GM18502 (cell line): ENCODE data around the gene DOCK7.

Source experiments
- ATAC-seq: cut with Tn5 transposase; IDR thresholded peaks from one replicate; pipeline ENCODE4 v1.9.1; 2021; ENCODE audit warnings: mild to moderate bottlenecking; ENCODE audit not compliant: unreplicated experiment, poor library complexity

The DOCK7 gene

GRCh38 chr1:62462370-62462769 is 225.8 kb downstream of the DOCK7 start:
- ATAC-seq, result no peak

- no peak for ATAC-seq
Measured at GRCh38 chr1:62457955-62458354, 230.2 kb downstream of the DOCK7 start.

- ATAC-seq, result no peak
Measured at GRCh38 chr1:62452951-62453350, 235.2 kb downstream of the DOCK7 start.

- ATAC-seq, result no peak
Measured at GRCh38 chr1:62450301-62450700, 237.9 kb downstream of the DOCK7 start.

- ATAC-seq, result no peak
Measured at GRCh38 chr1:62448221-62448933, 239.8 kb downstream of the DOCK7 start.

GRCh38 chr1:62444701-62445100 is 243.5 kb downstream of the DOCK7 start:
- no peak for ATAC-seq

GRCh38 chr1:62439652-62440371 is 248.4 kb downstream of the DOCK7 start:
- ATAC-seq, result peak; percentile 29

- no peak for ATAC-seq
Measured at GRCh38 chr1:62438163-62438562, 250.0 kb downstream of the DOCK7 start.

- no peak for ATAC-seq
Measured at GRCh38 chr1:62437273-62437940, 250.8 kb downstream of the DOCK7 start.

- peak; percentile 74 for ATAC-seq
Measured at GRCh38 chr1:62436466-62437272, 251.5 kb downstream of the DOCK7 start, which contains the start of gene USP1. USP1 (plus strand) TSS chr1:62437049; CDS start chr1:62439868, 2,819 bp downstream.

- ATAC-seq, result peak; percentile 74
Measured at GRCh38 chr1:62436039-62436465, 252.1 kb downstream of the DOCK7 start.

GRCh38 chr1:62435231-62436038 is 252.8 kb downstream of the DOCK7 start:
- ATAC-seq, result no peak

- no peak for ATAC-seq
Measured at GRCh38 chr1:62434618-62435001, 253.6 kb downstream of the DOCK7 start.

GRCh38 chr1:62433861-62434617 is 254.1 kb downstream of the DOCK7 start:
- ATAC-seq, result no peak

GRCh38 chr1:62429581-62429980 is 258.6 kb downstream of the DOCK7 start:
- no peak for ATAC-seq

- no peak for ATAC-seq
Measured at GRCh38 chr1:62428351-62428750, 259.8 kb downstream of the DOCK7 start.

- no peak for ATAC-seq
Measured at GRCh38 chr1:62426794-62427193, 261.4 kb downstream of the DOCK7 start.

GRCh38 chr1:62426237-62426636 is 261.9 kb downstream of the DOCK7 start:
- no peak for ATAC-seq

- no peak for ATAC-seq
Measured at GRCh38 chr1:62425041-62425440, 263.1 kb downstream of the DOCK7 start.
